Naive thymus-derived CD4-positive, alpha-beta T cell (primary cell): ENCODE data around the gene ZSCAN18. TPM values are rescaled to one million over a fixed set of nuclear protein-coding genes. Genes with fewer than 3 reads are reported as not detected.

ENCODE experiments used
- ATAC-seq: fragments of 150-1000 bp; cut with Tn5 transposase; 2 replicates; pipeline ENCODE4 v1.10.0; 2021; ENCODE audit warnings: mild to moderate bottlenecking, moderate library complexity
- CTCF ChIA-PET: fragments of 350-600 bp; sonication (Branson Sonifier 250); formaldehyde crosslinking; loops from one replicate; lab custom pipeline; 2021; ENCODE audit warnings: antibody characterized with exemption; lab: Charles Lee
- POLR2A ChIA-PET: fragments of 350-600 bp; sonication (Branson Sonifier 250); formaldehyde crosslinking; loops from one replicate; lab custom pipeline; 2021; ENCODE audit warnings: antibody characterized with exemption, inconsistent platforms; lab: Charles Lee
- DNase-seq, 9 donors: peaks; one replicate each; pipeline versions ENCODE4 v3.0.0 to v3.0.0-alpha.2; 2020 to 2022; ENCODE audit warnings: mixed read lengths in 1 of 9
- H3K27ac ChIP-seq: one replicate; pipeline ENCODE4 v1.7.0; 2013; ENCODE audit warnings: mild to moderate bottlenecking, low read depth, low read length, moderate library complexity
- H3K27me3 ChIP-seq, 2 donors: one replicate each; pipeline ENCODE4 v1.7.0; 2013; ENCODE audit warnings: low read length in 2 of 2, mild to moderate bottlenecking in 2 of 2, moderate library complexity in 2 of 2; ENCODE audit not compliant: control insufficient read depth in 2 of 2, insufficient read depth in 2 of 2
- H3K36me3 ChIP-seq, 3 experiments: 1 replicate in 2 of 3; 2 replicates in 1 of 3; pipeline ENCODE4 v1.7.0; 2013; ENCODE audit warnings: low read length in 3 of 3, mild to moderate bottlenecking in 3 of 3, moderate library complexity in 1 of 3; ENCODE audit not compliant: insufficient read depth in 3 of 3, control insufficient read depth in 2 of 3
- H3K4me1 ChIP-seq, 2 donors: one replicate each; pipeline ENCODE4 v1.7.0; 2013; ENCODE audit warnings: low read length in 2 of 2, mild to moderate bottlenecking in 2 of 2, moderate library complexity in 1 of 2; ENCODE audit not compliant: control insufficient read depth in 2 of 2, insufficient read depth in 2 of 2
- H3K4me3 ChIP-seq: 2 replicates; pipeline ENCODE4 v1.7.0; 2013; ENCODE audit warnings: mild to moderate bottlenecking, low read length
- H3K9me3 ChIP-seq, 3 experiments: 1 replicate in 2 of 3; 2 replicates in 1 of 3; pipeline ENCODE4 v1.7.0; 2013; ENCODE audit warnings: low read length in 3 of 3; ENCODE audit not compliant: control insufficient read depth in 2 of 3
- H3K27ac Mint-ChIP-seq, 9 donors: one replicate each; pipeline ENCODE4 v1.8.0; 2020 to 2022; ENCODE audit warnings: mixed read lengths in 9 of 9, mild to moderate bottlenecking in 8 of 9, moderate library complexity in 5 of 9, inconsistent platforms in 2 of 9
- H3K27me3 Mint-ChIP-seq, 5 donors: one replicate each; pipeline ENCODE4 v1.8.0; 2021 to 2022; ENCODE audit warnings: mixed read lengths in 5 of 5, mild to moderate bottlenecking in 1 of 5
- H3K36me3 Mint-ChIP-seq, 5 donors: one replicate each; pipeline ENCODE4 v1.8.0; 2020 to 2022; ENCODE audit warnings: mixed read lengths in 5 of 5, mild to moderate bottlenecking in 3 of 5, inconsistent platforms in 1 of 5
- H3K4me1 Mint-ChIP-seq, 7 donors: one replicate each; pipeline ENCODE4 v1.8.0; 2020 to 2022; ENCODE audit warnings: mixed read lengths in 7 of 7, mild to moderate bottlenecking in 3 of 7, inconsistent platforms in 1 of 7
- H3K4me3 Mint-ChIP-seq, 10 donors: one replicate each; pipeline ENCODE4 v1.8.0; 2020 to 2022; ENCODE audit warnings: mild to moderate bottlenecking in 10 of 10, mixed read lengths in 10 of 10, moderate library complexity in 6 of 10, inconsistent platforms in 2 of 10
- H3K9me3 Mint-ChIP-seq, 11 donors: one replicate each; pipeline ENCODE4 v1.8.0; 2020 to 2022; ENCODE audit warnings: mixed read lengths in 11 of 11, mild to moderate bottlenecking in 4 of 11, inconsistent platforms in 1 of 11, moderate library complexity in 1 of 11
- intact Hi-C, 2 donors: fragments of 100-400 bp; cut with micrococcal nuclease; formaldehyde crosslinking; loops; one replicate each; pipeline ENCODE4 v1.15.1; 2023
- polyA plus RNA-seq, 2 donors: library from polyadenylated mRNA; unstranded; fragments of 300-500 nt; fragmentation: Illumina TruSeq; gene quantifications; one replicate each; pipeline ENCODE4 v1.2.3, GENCODE V29; 2021
- total RNA-seq, 6 experiments: library from RNA in 5 of 6; stranded (reverse) in 5 of 6; gene quantifications; 1 replicate in 5 of 6; 2 replicates in 1 of 6; pipeline ENCODE4 v1.2.3 and lab custom pipeline; 2021 to 2026

ZSCAN18 gene
- total and polyA plus RNA-seq, 7 experiments from 2014 or later: 8.2 to 100 (median 41.5) TPM

- H3K27ac ChIP-seq: peak overlapping the region; percentile 100
- no peak for DNase-seq
- H3K4me3 Mint-ChIP-seq: peak overlapping the region; percentile 83 to 100 (median 91)
- H3K36me3 Mint-ChIP-seq: peaks cover 11 to 28% (median 13%) of the 10 kb centered on the region in 5 donors
- peaks cover 0 to 11% of the 10 kb centered on the region in 2 donors for H3K4me1 ChIP-seq
- ChIA-PET CTCF (no interaction called here), POLR2A (interaction anchor here (0.5 to 1.2 kb wide), 4 partner anchors 18 to 249 kb away, joined by 3 to 6 read pairs (median 4); partner anchors contain the start of genes ZNF274 and ZNF587)
- H3K27ac Mint-ChIP-seq: peak overlapping the region; percentile 98 to 100 (median 100)
- peaks cover 8 to 18% (median 15%) of the 10 kb centered on the region in 7 donors for H3K4me1 Mint-ChIP-seq
- peaks cover 0 to 4% (median 0%) of the 10 kb centered on the region in 5 donors for H3K27me3 Mint-ChIP-seq
- peaks cover 0 to 10% (median 0%) of the 10 kb centered on the region in 3 experiments for H3K36me3 ChIP-seq
- peak overlapping the region; percentile 86 for H3K4me3 ChIP-seq
- peaks cover 9 to 84% (median 42%) of the 10 kb centered on the region in 11 donors for H3K9me3 Mint-ChIP-seq
- no peak for ATAC-seq
- peaks cover 0 to 58% (median 16%) of the 10 kb centered on the region in 3 experiments for H3K9me3 ChIP-seq
- intact Hi-C loops: loop anchor here (1.0 to 2.0 kb wide), 12 partner anchors 52 to 858 kb away; partner anchors contain the start of genes ZNF274 (in 1 of the 2), ZNF329 (in 1 of the 2), ZNF460 (in 1 of the 2) and ZNF548 (in 1 of the 2)
- H3K27me3 ChIP-seq: no peaks in the 10 kb centered on the region
Measured at GRCh38 chr19:58098682-58098998, 609 bp upstream of the ZSCAN18 start.

GRCh38 chr19:58097349-58097748, 682 bp downstream of the ZSCAN18 start:
- ATAC-seq (no peak), DNase-seq (peak in 1 of 9 donors; percentile 16)
- Mint-ChIP-seq H3K27ac (peak overlapping the region; percentile 73 to 100 (median 89)), H3K27me3 (no peaks in the 10 kb centered on the region), H3K36me3 (peaks cover 10 to 30% (median 16%) of the 10 kb centered on the region in 5 donors), H3K4me1 (peaks cover 8 to 18% (median 15%) of the 10 kb centered on the region in 7 donors), H3K4me3 (peak overlapping the region; percentile 76 to 100 (median 91)), H3K9me3 (peaks cover 6 to 84% (median 37%) of the 10 kb centered on the region in 11 donors)
- no peaks in the 10 kb centered on the region for H3K27me3 ChIP-seq
- ChIA-PET POLR2A (no interaction called here), CTCF (no interaction called here)
- H3K4me1 ChIP-seq: peaks cover 0 to 11% of the 10 kb centered on the region in 2 donors
- peak overlapping the region; percentile 100 for H3K27ac ChIP-seq
- peaks cover 0 to 64% (median 20%) of the 10 kb centered on the region in 3 experiments for H3K9me3 ChIP-seq
- H3K36me3 ChIP-seq: peaks cover 0 to 10% (median 0%) of the 10 kb centered on the region in 3 experiments
- H3K4me3 ChIP-seq: peak overlapping the region; percentile 86
- intact Hi-C loops: loop anchor here in 1 of 2 donors (1.0 kb wide), 1 partner anchor 57 kb away; no protein-coding TSS in a partner anchor

- Mint-ChIP-seq H3K4me1 (peaks cover 8 to 18% (median 15%) of the 10 kb centered on the region in 7 donors), H3K36me3 (peaks cover 10 to 31% (median 17%) of the 10 kb centered on the region in 5 donors), H3K9me3 (peaks cover 6 to 84% (median 38%) of the 10 kb centered on the region in 11 donors), H3K27ac (peak overlapping the region; percentile 56 to 100 (median 89)), H3K27me3 (no peaks in the 10 kb centered on the region), H3K4me3 (peak overlapping the region; percentile 64 to 100 (median 90))
- H3K4me3 ChIP-seq: no peak overlapping the region
- H3K36me3 ChIP-seq: peaks cover 0 to 10% (median 0%) of the 10 kb centered on the region in 3 experiments
- POLR2A ChIA-PET: no interaction called here
- peaks cover 0 to 63% (median 20%) of the 10 kb centered on the region in 3 experiments for H3K9me3 ChIP-seq
- H3K4me1 ChIP-seq: peaks cover 0 to 11% of the 10 kb centered on the region in 2 donors
- H3K27ac ChIP-seq: peak overlapping the region; percentile 100
- CTCF ChIA-PET: no interaction called here
- intact Hi-C loops: loop anchor here in 1 of 2 donors (1.0 kb wide), 1 partner anchor 57 kb away; no protein-coding TSS in a partner anchor
- ATAC-seq: no peak
- H3K27me3 ChIP-seq: no peaks in the 10 kb centered on the region
- no peak for DNase-seq
Measured at GRCh38 chr19:58096884-58097283, 1.1 kb downstream of the ZSCAN18 start.

GRCh38 chr19:58095328-58095727, 2.7 kb downstream of the ZSCAN18 start:
- POLR2A ChIA-PET: interaction anchor here (1.3 kb wide), 1 partner anchor 92 kb away, joined by 3 read pairs; no protein-coding TSS in a partner anchor
- DNase-seq (no peak), ATAC-seq (no peak)
- Mint-ChIP-seq H3K9me3 (peaks cover 6 to 81% (median 46%) of the 10 kb centered on the region in 11 donors), H3K36me3 (peaks cover 10 to 34% (median 19%) of the 10 kb centered on the region in 5 donors), H3K27me3 (no peaks in the 10 kb centered on the region), H3K27ac (peak overlapping the region in 1 of 9 donors; percentile 59), H3K4me1 (peaks cover 8 to 18% (median 15%) of the 10 kb centered on the region in 7 donors), H3K4me3 (peak overlapping the region in 3 of 10 donors; percentile 13 to 91 (median 20))
- H3K9me3 ChIP-seq: peaks cover 0 to 73% (median 20%) of the 10 kb centered on the region in 3 experiments
- no peaks in the 10 kb centered on the region for H3K27me3 ChIP-seq
- H3K4me3 ChIP-seq: no peak overlapping the region
- H3K36me3 ChIP-seq: peaks cover 0 to 15% (median 0%) of the 10 kb centered on the region in 3 experiments
- H3K27ac ChIP-seq: no peak overlapping the region
- H3K4me1 ChIP-seq: peaks cover 0 to 11% of the 10 kb centered on the region in 2 donors
- intact Hi-C loops: no loop called here
- CTCF ChIA-PET: no interaction called here

GRCh38 chr19:58093071-58093470, 5.0 kb downstream of the ZSCAN18 start:
- Histone ChIP-seq H3K27ac (no peak overlapping the region), H3K4me1 (peaks cover 0 to 6% of the 10 kb centered on the region in 2 donors), H3K27me3 (no peaks in the 10 kb centered on the region), H3K4me3 (no peak overlapping the region), H3K9me3 (peaks cover 0 to 76% (median 18%) of the 10 kb centered on the region in 3 experiments), H3K36me3 (peaks cover 0 to 16% (median 0%) of the 10 kb centered on the region in 3 experiments)
- CTCF ChIA-PET: no interaction called here
- Mint-ChIP-seq H3K9me3 (peaks cover under 1 to 76% (median 39%) of the 10 kb centered on the region in 11 donors), H3K27me3 (no peaks in the 10 kb centered on the region), H3K4me1 (peaks cover under 1 to 12% (median 8%) of the 10 kb centered on the region in 7 donors), H3K36me3 (peaks cover 5 to 31% (median 19%) of the 10 kb centered on the region in 5 donors), H3K27ac (no peak overlapping the region), H3K4me3 (peak overlapping the region in 1 of 10 donors; percentile 56)
- POLR2A ChIA-PET: interaction anchor here (0.6 kb wide), 1 partner anchor 589 kb away, joined by 3 read pairs; no protein-coding TSS in a partner anchor
- intact Hi-C loops: no loop called here
- DNase-seq (no peak), ATAC-seq (no peak)

- intact Hi-C loops: no loop called here
- ATAC-seq (no peak), DNase-seq (no peak)
- Mint-ChIP-seq H3K4me3 (no peak overlapping the region), H3K27me3 (no peaks in the 10 kb centered on the region), H3K4me1 (peaks cover 0 to 5% (median under 1%) of the 10 kb centered on the region in 7 donors), H3K9me3 (peaks cover 0 to 78% (median 40%) of the 10 kb centered on the region in 11 donors), H3K27ac (peak overlapping the region in 1 of 9 donors; percentile 65), H3K36me3 (peaks cover 5 to 34% (median 17%) of the 10 kb centered on the region in 5 donors)
- Histone ChIP-seq H3K27me3 (no peaks in the 10 kb centered on the region), H3K27ac (no peak overlapping the region), H3K9me3 (peaks cover 0 to 84% (median 18%) of the 10 kb centered on the region in 3 experiments), H3K36me3 (peaks cover 0 to 30% (median 0%) of the 10 kb centered on the region in 3 experiments), H3K4me3 (no peak overlapping the region), H3K4me1 (no peaks in the 10 kb centered on the region)
- ChIA-PET POLR2A (no interaction called here), CTCF (interaction anchor here (0.6 kb wide), 1 partner anchor 344 kb away, joined by 3 read pairs; no protein-coding TSS in a partner anchor)
Measured at GRCh38 chr19:58091251-58091995, 6.6 kb downstream of the ZSCAN18 start.
